DOHH2 (cell line): ENCODE data around the gene ACMSD.

Experiments used
- H3F3A ChIP-seq: fragments of 200-600 bp; sonication (generic), shearing (Covaris generic); 2 replicates; pipeline ENCODE4 v1.6.0; 2016; ENCODE audit warnings: antibody characterized with exemption, mild to moderate bottlenecking; ENCODE audit not compliant: control insufficient read depth, insufficient read depth
- H3K27ac ChIP-seq: fragments of 200-600 bp; sonication (generic); 2 replicates; pipeline ENCODE4 v1.5.1; 2014; ENCODE audit warnings: low read depth, mild to moderate bottlenecking, low read length, moderate library complexity
- H3K27me3 ChIP-seq: fragments of 200-600 bp; sonication (generic); 2 replicates; pipeline ENCODE4 v1.6.1; 2014; ENCODE audit warnings: mild to moderate bottlenecking, low read length, mixed read lengths; ENCODE audit not compliant: control insufficient read depth
- H3K36me3 ChIP-seq: fragments of 200-600 bp; sonication (generic); 2 replicates; pipeline ENCODE4 v1.6.1; 2014; ENCODE audit warnings: mild to moderate bottlenecking, low read length, moderate library complexity, mixed read lengths; ENCODE audit not compliant: control insufficient read depth
- H3K4me1 ChIP-seq: fragments of 200-600 bp; sonication (generic); 2 replicates; pipeline ENCODE4 v1.6.1; 2014; ENCODE audit warnings: mild to moderate bottlenecking, low read length, mixed read lengths; ENCODE audit not compliant: control insufficient read depth
- H3K4me2 ChIP-seq: fragments of 200-600 bp; sonication (generic); 2 replicates; pipeline ENCODE4 v1.6.0; 2014; ENCODE audit warnings: mild to moderate bottlenecking, low read length, moderate library complexity
- H3K4me3 ChIP-seq: fragments of 200-600 bp; sonication (generic); 2 replicates; pipeline ENCODE4 v1.5.1; 2014; ENCODE audit warnings: mild to moderate bottlenecking, low read length, mixed read lengths
- H3K79me2 ChIP-seq: fragments of 200-600 bp; sonication (generic); 2 replicates; pipeline ENCODE4 v1.6.1; 2014; ENCODE audit warnings: mild to moderate bottlenecking, low read length, mixed read lengths; ENCODE audit not compliant: control insufficient read depth
- H3K9me2 ChIP-seq: fragments of 200-600 bp; sonication (generic); replicated peaks from 2 replicates; pipeline ENCODE4 v1.6.1; 2014; ENCODE audit warnings: mild to moderate bottlenecking, low read length, mixed read lengths; ENCODE audit not compliant: control insufficient read depth
- H3K9me3 ChIP-seq: fragments of 200-600 bp; sonication (generic); 2 replicates; pipeline ENCODE4 v1.6.1; 2014; ENCODE audit warnings: antibody characterized with exemption, low read length, mixed read lengths; ENCODE audit not compliant: control insufficient read depth, insufficient read depth
- H4K20me1 ChIP-seq: fragments of 200-600 bp; sonication (generic); 2 replicates; pipeline ENCODE4 v1.6.0; 2014; ENCODE audit warnings: low read depth, mild to moderate bottlenecking, antibody characterized with exemption, low read length, moderate library complexity; ENCODE audit not compliant: control insufficient read depth, insufficient read depth
- EZH2phosphoT487 ChIP-seq: fragments of 200-600 bp; sonication (generic); IDR thresholded peaks from 2 replicates; pipeline ENCODE4 v1.6.1; 2017; ENCODE audit warnings: borderline replicate concordance, mild to moderate bottlenecking, antibody characterized with exemption, low read length, moderate library complexity, mixed read lengths
- TF ChIP-seq, protein P1 (sequence below): fragments of 200-600 bp; sonication (generic); IDR thresholded peaks from one replicate; pipeline ENCODE4 v1.5.1; 2014; ENCODE audit warnings: antibody characterized with exemption, mild to moderate bottlenecking, low read depth, low read length; ENCODE audit not compliant: poor library complexity, severe bottlenecking

ACMSD gene

DNA sequence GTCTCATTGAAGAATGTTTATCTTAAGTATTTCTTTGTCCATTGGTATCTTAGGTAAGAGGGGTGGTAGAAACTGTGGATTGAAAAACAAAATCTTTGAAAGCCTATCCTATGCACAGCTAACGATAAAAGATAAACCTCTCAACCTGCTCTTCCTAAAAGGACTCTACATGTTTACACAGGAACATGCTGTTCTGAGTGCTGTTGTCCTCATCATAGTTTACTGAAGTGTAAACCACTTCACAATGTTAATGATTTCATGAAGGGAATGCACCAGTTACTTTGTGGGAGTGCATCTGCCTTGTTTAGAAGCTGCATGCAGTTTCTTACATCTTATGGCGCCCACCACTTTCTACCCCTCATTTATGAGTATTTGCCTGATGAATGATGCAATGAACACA lies 1.2 kb downstream of the ACMSD start:
- Histone ChIP-seq H3K4me2 (no peak overlapping the region), H3K27me3 (no peaks in the 10 kb centered on the region), H3K4me3 (no peak overlapping the region), H3K4me1 (0 out of 2 replicates have a peak, but pooled peaks cover 2% of the 10 kb centered on the region), H3K36me3 (no peaks in the 10 kb centered on the region), H3F3A (no peaks in the 10 kb centered on the region), H3K79me2 (no peaks in the 10 kb centered on the region), H4K20me1 (no peaks in the 10 kb centered on the region), H3K27ac (no peak overlapping the region), H3K9me2 (no peaks in the 10 kb centered on the region), H3K9me3 (peaks cover 7% of the 10 kb centered on the region; the same call in 1 of the 2 replicates)
- TF ChIP-seq EZH2phosphoT487: no peak
- TF ChIP-seq, protein P1, sequence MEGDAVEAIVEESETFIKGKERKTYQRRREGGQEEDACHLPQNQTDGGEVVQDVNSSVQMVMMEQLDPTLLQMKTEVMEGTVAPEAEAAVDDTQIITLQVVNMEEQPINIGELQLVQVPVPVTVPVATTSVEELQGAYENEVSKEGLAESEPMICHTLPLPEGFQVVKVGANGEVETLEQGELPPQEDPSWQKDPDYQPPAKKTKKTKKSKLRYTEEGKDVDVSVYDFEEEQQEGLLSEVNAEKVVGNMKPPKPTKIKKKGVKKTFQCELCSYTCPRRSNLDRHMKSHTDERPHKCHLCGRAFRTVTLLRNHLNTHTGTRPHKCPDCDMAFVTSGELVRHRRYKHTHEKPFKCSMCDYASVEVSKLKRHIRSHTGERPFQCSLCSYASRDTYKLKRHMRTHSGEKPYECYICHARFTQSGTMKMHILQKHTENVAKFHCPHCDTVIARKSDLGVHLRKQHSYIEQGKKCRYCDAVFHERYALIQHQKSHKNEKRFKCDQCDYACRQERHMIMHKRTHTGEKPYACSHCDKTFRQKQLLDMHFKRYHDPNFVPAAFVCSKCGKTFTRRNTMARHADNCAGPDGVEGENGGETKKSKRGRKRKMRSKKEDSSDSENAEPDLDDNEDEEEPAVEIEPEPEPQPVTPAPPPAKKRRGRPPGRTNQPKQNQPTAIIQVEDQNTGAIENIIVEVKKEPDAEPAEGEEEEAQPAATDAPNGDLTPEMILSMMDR: no peak

DNA sequence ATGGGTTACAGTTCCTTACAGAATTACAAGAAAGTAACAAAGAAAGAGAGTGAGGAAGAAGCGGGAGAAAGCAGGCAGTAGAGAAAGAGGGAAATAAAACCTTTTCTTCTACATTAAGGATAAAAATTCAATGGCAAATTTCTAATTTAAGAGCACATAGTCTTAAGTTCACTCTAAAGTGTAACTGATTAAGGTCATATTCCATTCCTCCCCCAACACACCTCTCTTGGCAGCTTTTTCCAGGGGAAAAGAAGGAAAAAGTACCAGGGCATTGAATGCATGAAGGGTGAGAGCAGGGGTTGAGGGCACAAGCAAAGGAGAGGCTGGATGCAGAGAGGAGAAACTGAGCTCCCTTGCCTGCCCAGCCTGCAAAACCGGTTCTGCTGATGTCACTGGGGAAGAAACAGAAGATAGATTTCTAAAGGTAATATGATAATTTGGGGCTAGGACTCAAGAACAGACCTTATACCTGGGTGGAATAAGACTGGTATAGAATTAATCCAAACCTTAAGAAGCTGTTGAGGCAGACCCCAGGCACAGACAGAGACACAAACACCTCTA lies 4.6 kb downstream of the ACMSD start:
- H3K4me1 ChIP-seq: 0 out of 2 replicates have a peak, but pooled peaks cover 2% of the 10 kb centered on the region
- H3K36me3 ChIP-seq: no peaks in the 10 kb centered on the region
- TF ChIP-seq, protein P1: no peak
- no peak for TF ChIP-seq EZH2phosphoT487
- no peaks in the 10 kb centered on the region for H4K20me1 ChIP-seq
- H3K4me3 ChIP-seq: no peak overlapping the region
- no peak overlapping the region for H3K27ac ChIP-seq
- H3K9me3 ChIP-seq: no peaks in the 10 kb centered on the region
- H3K79me2 ChIP-seq: no peaks in the 10 kb centered on the region
- H3F3A ChIP-seq: no peaks in the 10 kb centered on the region
- no peak overlapping the region for H3K4me2 ChIP-seq
- H3K27me3 ChIP-seq: no peaks in the 10 kb centered on the region
- no peaks in the 10 kb centered on the region for H3K9me2 ChIP-seq

DNA sequence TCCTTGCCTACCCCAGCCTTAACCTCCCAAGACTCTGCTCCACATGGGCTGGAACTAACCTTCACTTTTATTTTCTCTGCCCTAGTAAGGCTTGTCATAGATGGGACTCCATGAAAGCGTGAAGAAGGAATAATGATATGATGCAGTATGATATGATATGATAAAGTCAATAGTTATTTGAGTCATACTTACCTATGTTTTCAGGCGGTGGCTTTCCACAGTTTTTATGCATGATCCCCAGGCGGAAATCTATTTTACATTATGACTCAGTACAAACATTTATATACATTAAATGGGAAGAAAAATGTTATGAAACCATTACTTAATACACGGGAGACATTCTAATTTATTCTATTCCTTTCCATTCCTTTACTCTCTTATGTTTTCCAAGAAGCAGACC lies 5.6 kb downstream of the ACMSD start:
- H3F3A ChIP-seq: no peaks in the 10 kb centered on the region
- H3K79me2 ChIP-seq: no peaks in the 10 kb centered on the region
- H3K4me3 ChIP-seq: no peak overlapping the region
- H3K9me2 ChIP-seq: no peaks in the 10 kb centered on the region
- no peaks in the 10 kb centered on the region for H4K20me1 ChIP-seq
- no peak overlapping the region for H3K27ac ChIP-seq
- no peaks in the 10 kb centered on the region for H3K36me3 ChIP-seq
- no peaks in the 10 kb centered on the region for H3K9me3 ChIP-seq
- H3K4me1 ChIP-seq: 0 out of 2 replicates have a peak, but pooled peaks cover 2% of the 10 kb centered on the region
- TF ChIP-seq, protein P1: no peak
- no peak for TF ChIP-seq EZH2phosphoT487
- H3K27me3 ChIP-seq: no peaks in the 10 kb centered on the region
- no peak overlapping the region for H3K4me2 ChIP-seq
